Caco-2 (cell line): ENCODE measurements around the gene ZNF385A. TPM values are rescaled to one million over a fixed set of nuclear protein-coding genes. Genes with fewer than 3 reads are reported as not detected.

Experiments
- BruUV-seq: library from RNA; stranded (reverse); fragments of 400-500 nt; replicated peaks from 2 replicates; lab custom pipeline; 2021; lab: Mats Ljungman, UMichigan
- CTCF ChIA-PET: fragments of 300-600 bp; sonication (Branson Sonifier 250); formaldehyde crosslinking; loops from one replicate; lab custom pipeline; 2022; ENCODE audit warnings: antibody characterized with exemption; lab: Charles Lee
- POLR2A ChIA-PET: fragments of 300-600 bp; sonication (Branson Sonifier 250); formaldehyde crosslinking; loops from one replicate; lab custom pipeline; 2022; ENCODE audit warnings: antibody characterized with exemption; lab: Charles Lee
- DNase-seq, 2 experiments: peaks; one replicate each; pipeline versions ENCODE4 v3.0.0 to v3.0.0-alpha.2; 2020 to 2022
- H3K27me3 ChIP-seq: replicated peaks from 2 replicates; pipeline ENCODE4 v1.6.0; 2011; ENCODE audit warnings: low read length; ENCODE audit not compliant: control insufficient read depth, insufficient read depth
- H3K36me3 ChIP-seq: 2 replicates; pipeline ENCODE4 v1.5.1; 2011; ENCODE audit warnings: low read length; ENCODE audit not compliant: control insufficient read depth, insufficient read depth
- H3K4me1 ChIP-seq: fragments of 250-450 bp; sonication (Bioruptor Pico); 2 replicates; pipeline ENCODE4 v1.5.1; 2020; ENCODE audit warnings: mild to moderate bottlenecking
- H3K4me3 ChIP-seq: 2 replicates; pipeline ENCODE4 v1.5.1; 2011; ENCODE audit warnings: low read depth, mild to moderate bottlenecking, control low read depth, low read length
- H3K9me3 ChIP-seq: fragments of 250-450 bp; sonication (Bioruptor Pico); 2 replicates; pipeline ENCODE4 v1.5.1; 2020; ENCODE audit warnings: mild to moderate bottlenecking, moderate library complexity
- H3K27ac Mint-ChIP-seq: one replicate; pipeline ENCODE4 v1.8.0; 2022; ENCODE audit warnings: mixed read lengths; ENCODE audit not compliant: unreplicated experiment
- H3K27me3 Mint-ChIP-seq: one replicate; pipeline ENCODE4 v1.8.0; 2022; ENCODE audit warnings: mixed read lengths; ENCODE audit not compliant: insufficient read depth, unreplicated experiment
- H3K36me3 Mint-ChIP-seq: one replicate; pipeline ENCODE4 v1.8.0; 2022; ENCODE audit warnings: mild to moderate bottlenecking, mixed read lengths; ENCODE audit not compliant: insufficient read depth, unreplicated experiment
- H3K4me1 Mint-ChIP-seq: one replicate; pipeline ENCODE4 v1.8.0; 2022; ENCODE audit warnings: low read depth, mixed read lengths; ENCODE audit not compliant: unreplicated experiment
- H3K4me3 Mint-ChIP-seq: one replicate; pipeline ENCODE4 v1.8.0; 2022; ENCODE audit warnings: mild to moderate bottlenecking, moderate library complexity, mixed read lengths; ENCODE audit not compliant: unreplicated experiment
- H3K9me3 Mint-ChIP-seq: one replicate; pipeline ENCODE4 v1.8.0; 2022; ENCODE audit warnings: mixed read lengths; ENCODE audit not compliant: unreplicated experiment
- CTCF ChIP-seq, 2 experiments: fragments of 200-600 bp in 1 of 2; IDR thresholded peaks; 1 replicate in 1 of 2; 2 replicates in 1 of 2; pipeline versions ENCODE4 v1.5.1 to v1.8.0; 2011 to 2022; ENCODE audit warnings: antibody characterized with exemption in 1 of 2, control low read depth in 1 of 2, inconsistent platforms in 1 of 2, low read depth in 1 of 2, low read length in 1 of 2, mild to moderate bottlenecking in 1 of 2, moderate library complexity in 1 of 2; ENCODE audit not compliant: insufficient read depth in 1 of 2, severe bottlenecking in 1 of 2, unreplicated experiment in 1 of 2
- intact Hi-C: fragments of 100-400 bp; cut with micrococcal nuclease; formaldehyde crosslinking; loops from one replicate; pipeline ENCODE4 v1.10.0; 2022; ENCODE audit not compliant: unreplicated experiment
- total RNA-seq: library from RNA; stranded (reverse); gene quantifications from 2 replicates; pipeline ENCODE4 v1.2.3, GENCODE V29; 2022

Gene ZNF385A
- total RNA-seq, 1 experiment from 2014 or later = 8.4 TPM

GRCh38 chr12:54404061-54405004, 19.8 kb upstream of the ZNF385A start:
- CTCF ChIA-PET = interaction anchor here (0.6 to 1.7 kb wide), 4 partner anchors 10 to 67 kb away, joined by 3 to 7 read pairs (median 3); no protein-coding TSS in a partner anchor
- H3K27me3 Mint-ChIP-seq = no peaks in the 10 kb centered on the region

GRCh38 chr12:54401119-54401518, 16.6 kb upstream of the ZNF385A start:
- H3K4me3 Mint-ChIP-seq = no peak overlapping the region
- Histone ChIP-seq H3K36me3 (no peaks in the 10 kb centered on the region; the same call in 1 of the 2 replicates), H3K4me1 (no peaks in the 10 kb centered on the region), H3K4me3 (no peak overlapping the region), H3K9me3 (no peaks in the 10 kb centered on the region), H3K27me3 (no peaks in the 10 kb centered on the region)
- H3K9me3 Mint-ChIP-seq = no peaks in the 10 kb centered on the region
- TF ChIP-seq CTCF (IDR thresholded peaks at IDR 0.05; ENCODE audit: insufficient read depth in 1 of 2, low read depth in 1 of 2, low read length in 1 of 2, severe bottlenecking in 1 of 2, unreplicated experiment in 1 of 2) = no peak
- DNase-seq = no peak
- no TSS peak for BruUV-seq
- no peaks in the 10 kb centered on the region for H3K27me3 Mint-ChIP-seq
- intact Hi-C loops = no loop called here
- peaks cover 52% of the 10 kb centered on the region for H3K36me3 Mint-ChIP-seq
- H3K4me1 Mint-ChIP-seq = peaks cover 6% of the 10 kb centered on the region
- no peak overlapping the region for H3K27ac Mint-ChIP-seq
- POLR2A ChIA-PET = no interaction called here
- CTCF ChIA-PET = interaction anchor here (1.9 kb wide), 1 partner anchor 38 kb away, joined by 7 read pairs; no protein-coding TSS in a partner anchor

More at GRCh38 chr12:54404061-54405004, 19.8 kb upstream of the ZNF385A start:
- Histone ChIP-seq H3K27me3 (no peaks in the 10 kb centered on the region), H3K9me3 (no peaks in the 10 kb centered on the region), H3K4me1 (no peaks in the 10 kb centered on the region), H3K4me3 (no peak overlapping the region), H3K36me3 (no peaks in the 10 kb centered on the region)
- Mint-ChIP-seq H3K36me3 (peaks cover 41% of the 10 kb centered on the region), H3K4me3 (no peak overlapping the region), H3K9me3 (no peaks in the 10 kb centered on the region), H3K4me1 (peaks cover 2% of the 10 kb centered on the region), H3K27ac (no peak overlapping the region)
- peak in 1 of 2 experiments; percentile 61 for DNase-seq
- POLR2A ChIA-PET = no interaction called here
- no TSS peak for BruUV-seq
- intact Hi-C loops = no loop called here
- TF ChIP-seq CTCF (IDR thresholded peaks at IDR 0.05; ENCODE audit: insufficient read depth in 1 of 2, low read depth in 1 of 2, low read length in 1 of 2, severe bottlenecking in 1 of 2, unreplicated experiment in 1 of 2) = peak; percentile 85 to 87

GRCh38 chr12:54398995-54399793, 14.7 kb upstream of the ZNF385A start:
- Mint-ChIP-seq H3K27me3 (no peaks in the 10 kb centered on the region), H3K36me3 (peaks cover 43% of the 10 kb centered on the region), H3K4me3 (no peak overlapping the region), H3K9me3 (no peaks in the 10 kb centered on the region), H3K27ac (no peak overlapping the region), H3K4me1 (peaks cover 6% of the 10 kb centered on the region)
- BruUV-seq = no TSS peak
- H3K9me3 ChIP-seq = no peaks in the 10 kb centered on the region
- H3K4me1 ChIP-seq = no peaks in the 10 kb centered on the region
- intact Hi-C loops = loop anchor here (1.0 kb wide), 1 partner anchor 40 kb away; no protein-coding TSS in a partner anchor
- ChIA-PET CTCF (interaction anchor here (0.6 to 2.7 kb wide), 31 partner anchors 10 to 461 kb away, joined by 3 to 142 read pairs (median 5); partner anchors contain the start of genes CBX5, COPZ1, HOXC13 and ZNF385A), POLR2A (interaction anchor here (0.8 kb wide), 1 partner anchor 53 kb away, joined by 3 read pairs; no protein-coding TSS in a partner anchor)
- H3K27me3 ChIP-seq = no peaks in the 10 kb centered on the region
- peak; percentile 96 to 99 for TF ChIP-seq CTCF (IDR thresholded peaks at IDR 0.05; ENCODE audit: insufficient read depth in 1 of 2, low read depth in 1 of 2, low read length in 1 of 2, severe bottlenecking in 1 of 2, unreplicated experiment in 1 of 2)
- no peaks in the 10 kb centered on the region; the same call in 1 of the 2 replicates for H3K36me3 ChIP-seq
- DNase-seq = peak; percentile 85 to 89
- H3K4me3 ChIP-seq = no peak overlapping the region
